ENCODE measurements around the gene PRPF8. TPM values are rescaled to one million over a fixed set of nuclear protein-coding genes. Genes with fewer than 3 reads are reported as not detected.

The PRPF8 gene
- total RNA-seq, 1 experiment from 2014 or later: 73.3 TPM

GRCh38 chr17:1627982-1628855 lies 56.4 kb downstream of the PRPF8 start, which contains the start of gene SLC43A2:
Gene SLC43A2 (minus strand): TSS chr17:1628834. CDS start chr17:1627874, 960 bp downstream.
- peak within 1 kb of the TSS; percentile 44 for H3K27ac ChIP-seq
- peak; percentile 64 to 68 for DNase-seq (ENCODE audit: low read depth in 1 of 2, low spot score in 2 of 2)
- peaks cover 19% of the 10 kb centered on the region for H3K4me1 ChIP-seq (replicated peaks)
- H3K27me3 ChIP-seq (replicated peaks): 0 out of 2 replicates have a peak, but pooled peaks cover 3% of the 10 kb centered on the region
- no peaks in the 10 kb centered on the region for H3K36me3 ChIP-seq
- peak within 1 kb of the TSS; percentile 78 for H3K4me3 ChIP-seq
- no peaks in the 10 kb centered on the region for H3K9me3 ChIP-seq (replicated peaks)

GRCh38 chr17:1627182-1627981 lies 57.3 kb downstream of the PRPF8 start:
- no peak for DNase-seq (ENCODE audit: low read depth in 1 of 2, low spot score in 2 of 2)
- no peaks in the 10 kb centered on the region for H3K36me3 ChIP-seq
- H3K9me3 ChIP-seq (replicated peaks): no peaks in the 10 kb centered on the region
- peak overlapping the region; percentile 78 for H3K4me3 ChIP-seq
- 0 out of 2 replicates have a peak, but pooled peaks cover 3% of the 10 kb centered on the region for H3K27me3 ChIP-seq (replicated peaks)
- H3K4me1 ChIP-seq (replicated peaks): peaks cover 19% of the 10 kb centered on the region
- H3K27ac ChIP-seq: no peak overlapping the region

- H3K4me1 ChIP-seq (replicated peaks): peaks cover 19% of the 10 kb centered on the region
- no peaks in the 10 kb centered on the region for H3K27me3 ChIP-seq (replicated peaks)
- H3K4me3 ChIP-seq: no peak overlapping the region
- H3K27ac ChIP-seq: no peak overlapping the region
- no peak for DNase-seq (ENCODE audit: low read depth in 1 of 2, low spot score in 2 of 2)
- H3K9me3 ChIP-seq (replicated peaks): no peaks in the 10 kb centered on the region
- H3K36me3 ChIP-seq: no peaks in the 10 kb centered on the region
Observed at GRCh38 chr17:1626333-1626732, 58.3 kb downstream of the PRPF8 start.

- Histone ChIP-seq H3K9me3 (replicated peaks) (no peaks in the 10 kb centered on the region), H3K4me3 (no peak overlapping the region), H3K27ac (no peak overlapping the region), H3K36me3 (no peaks in the 10 kb centered on the region), H3K4me1 (replicated peaks) (peaks cover 19% of the 10 kb centered on the region), H3K27me3 (replicated peaks) (no peaks in the 10 kb centered on the region)
- no peak for DNase-seq (ENCODE audit: low read depth in 1 of 2, low spot score in 2 of 2)
Observed at GRCh38 chr17:1625581-1625980, 59.1 kb downstream of the PRPF8 start.

GRCh38 chr17:1625053-1625452 lies 59.6 kb downstream of the PRPF8 start:
- DNase-seq (ENCODE audit: low read depth in 1 of 2, low spot score in 2 of 2): no peak
- H3K27ac ChIP-seq: no peak overlapping the region
- peaks cover 19% of the 10 kb centered on the region for H3K4me1 ChIP-seq (replicated peaks)
- no peaks in the 10 kb centered on the region for H3K9me3 ChIP-seq (replicated peaks)
- H3K27me3 ChIP-seq (replicated peaks): no peaks in the 10 kb centered on the region
- no peak overlapping the region for H3K4me3 ChIP-seq
- H3K36me3 ChIP-seq: no peaks in the 10 kb centered on the region

- DNase-seq (ENCODE audit: low read depth in 1 of 2, low spot score in 2 of 2): no peak
- no peaks in the 10 kb centered on the region for H3K27me3 ChIP-seq (replicated peaks)
- no peaks in the 10 kb centered on the region for H3K36me3 ChIP-seq
- H3K9me3 ChIP-seq (replicated peaks): no peaks in the 10 kb centered on the region
- peaks cover 16% of the 10 kb centered on the region for H3K4me1 ChIP-seq (replicated peaks)
- H3K4me3 ChIP-seq: no peak overlapping the region
- no peak overlapping the region for H3K27ac ChIP-seq
Observed at GRCh38 chr17:1624650-1625049, 60.0 kb downstream of the PRPF8 start.

- no peak for DNase-seq (ENCODE audit: low read depth in 1 of 2, low spot score in 2 of 2)
- no peak overlapping the region for H3K4me3 ChIP-seq
- peaks cover 6% of the 10 kb centered on the region for H3K4me1 ChIP-seq (replicated peaks)
- H3K27ac ChIP-seq: no peak overlapping the region
- no peaks in the 10 kb centered on the region for H3K9me3 ChIP-seq (replicated peaks)
- no peaks in the 10 kb centered on the region for H3K27me3 ChIP-seq (replicated peaks)
- H3K36me3 ChIP-seq: no peaks in the 10 kb centered on the region
Observed at GRCh38 chr17:1623057-1623630, 61.5 kb downstream of the PRPF8 start.

- no peaks in the 10 kb centered on the region for H3K9me3 ChIP-seq (replicated peaks)
- H3K27me3 ChIP-seq (replicated peaks): no peaks in the 10 kb centered on the region
- H3K4me1 ChIP-seq (replicated peaks): peaks cover 8% of the 10 kb centered on the region
- DNase-seq (ENCODE audit: low read depth in 1 of 2, low spot score in 2 of 2): no peak
- H3K4me3 ChIP-seq: no peak overlapping the region
- H3K27ac ChIP-seq: no peak overlapping the region
- no peaks in the 10 kb centered on the region for H3K36me3 ChIP-seq
Observed at GRCh38 chr17:1621273-1621954, 63.3 kb downstream of the PRPF8 start.

- H3K27me3 ChIP-seq (replicated peaks): no peaks in the 10 kb centered on the region
- H3K4me1 ChIP-seq (replicated peaks): peaks cover 8% of the 10 kb centered on the region
- no peaks in the 10 kb centered on the region for H3K9me3 ChIP-seq (replicated peaks)
- H3K36me3 ChIP-seq: no peaks in the 10 kb centered on the region
- no peak overlapping the region for H3K27ac ChIP-seq
- H3K4me3 ChIP-seq: no peak overlapping the region
- no peak for DNase-seq (ENCODE audit: low read depth in 1 of 2, low spot score in 2 of 2)
Observed at GRCh38 chr17:1620486-1620885, 64.2 kb downstream of the PRPF8 start.

GRCh38 chr17:1617620-1618174 lies 67.0 kb downstream of the PRPF8 start:
- Histone ChIP-seq H3K36me3 (no peaks in the 10 kb centered on the region), H3K27me3 (replicated peaks) (no peaks in the 10 kb centered on the region), H3K27ac (no peak overlapping the region), H3K4me3 (no peak overlapping the region), H3K9me3 (replicated peaks) (no peaks in the 10 kb centered on the region), H3K4me1 (replicated peaks) (peaks cover 8% of the 10 kb centered on the region)
- peak in 1 of 2 experiments; percentile 31 for DNase-seq (ENCODE audit: low read depth in 1 of 2, low spot score in 2 of 2)

- no peaks in the 10 kb centered on the region for H3K9me3 ChIP-seq (replicated peaks)
- H3K27ac ChIP-seq: no peak overlapping the region
- DNase-seq (ENCODE audit: low read depth in 1 of 2, low spot score in 2 of 2): no peak
- no peaks in the 10 kb centered on the region for H3K36me3 ChIP-seq
- H3K4me1 ChIP-seq (replicated peaks): peaks cover 8% of the 10 kb centered on the region
- H3K27me3 ChIP-seq (replicated peaks): no peaks in the 10 kb centered on the region
- H3K4me3 ChIP-seq: no peak overlapping the region
Observed at GRCh38 chr17:1616101-1616500, 68.6 kb downstream of the PRPF8 start.

GRCh38 chr17:1612400-1612799 lies 72.3 kb downstream of the PRPF8 start:
- no peak for DNase-seq (ENCODE audit: low read depth in 1 of 2, low spot score in 2 of 2)
- Histone ChIP-seq H3K36me3 (no peaks in the 10 kb centered on the region), H3K9me3 (replicated peaks) (no peaks in the 10 kb centered on the region), H3K4me3 (no peak overlapping the region), H3K4me1 (replicated peaks) (peaks cover under 1% of the 10 kb centered on the region), H3K27me3 (replicated peaks) (no peaks in the 10 kb centered on the region), H3K27ac (no peak overlapping the region)

GRCh38 chr17:1611715-1612114 lies 73.0 kb downstream of the PRPF8 start:
- no peaks in the 10 kb centered on the region for H3K9me3 ChIP-seq (replicated peaks)
- H3K27ac ChIP-seq: no peak overlapping the region
- H3K27me3 ChIP-seq (replicated peaks): no peaks in the 10 kb centered on the region
- no peak overlapping the region for H3K4me3 ChIP-seq
- no peaks in the 10 kb centered on the region for H3K36me3 ChIP-seq
- no peak for DNase-seq (ENCODE audit: low read depth in 1 of 2, low spot score in 2 of 2)
- no peaks in the 10 kb centered on the region; the same call in 1 of the 2 replicates for H3K4me1 ChIP-seq (replicated peaks)
